ENCODE measurements around the gene EYA2.

EYA2 gene

GRCh38 chr20:46978951-46979491, 84.4 kb downstream of the EYA2 start:
- DNase-seq (ENCODE audit: low read depth in 2 of 2), result no peak

DNA sequence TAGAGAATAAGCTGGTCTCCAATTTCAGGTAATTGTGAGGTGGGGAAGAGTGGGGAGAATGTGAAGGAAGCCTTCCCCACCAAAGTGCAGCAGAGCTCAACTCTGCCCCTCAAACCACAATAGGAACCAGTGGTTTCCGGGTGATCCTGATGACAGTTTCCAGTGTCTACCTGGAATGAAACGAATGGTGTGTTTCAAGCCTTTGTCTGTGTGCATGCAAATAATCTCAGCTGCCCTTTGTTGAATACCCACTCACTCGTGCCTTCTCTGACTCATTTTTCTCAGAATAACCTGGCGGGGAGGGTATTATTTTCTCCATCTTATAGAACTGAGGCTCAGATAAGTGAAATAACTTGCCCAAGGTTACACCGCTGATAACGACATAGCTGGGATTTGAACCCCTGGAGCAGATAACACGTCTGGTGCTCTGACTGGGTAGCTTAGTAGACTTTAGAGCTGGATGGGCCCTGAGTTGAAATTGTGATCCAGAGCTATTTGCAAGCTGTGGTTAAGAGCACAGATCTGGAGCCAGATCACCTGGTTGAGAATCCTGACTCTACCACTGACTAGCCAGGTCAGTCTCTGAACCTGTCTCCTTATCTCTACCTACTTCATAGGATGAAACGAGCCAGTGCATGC, 85.1 kb downstream of the EYA2 start:
- no peak for DNase-seq (ENCODE audit: low read depth in 2 of 2)

DNA sequence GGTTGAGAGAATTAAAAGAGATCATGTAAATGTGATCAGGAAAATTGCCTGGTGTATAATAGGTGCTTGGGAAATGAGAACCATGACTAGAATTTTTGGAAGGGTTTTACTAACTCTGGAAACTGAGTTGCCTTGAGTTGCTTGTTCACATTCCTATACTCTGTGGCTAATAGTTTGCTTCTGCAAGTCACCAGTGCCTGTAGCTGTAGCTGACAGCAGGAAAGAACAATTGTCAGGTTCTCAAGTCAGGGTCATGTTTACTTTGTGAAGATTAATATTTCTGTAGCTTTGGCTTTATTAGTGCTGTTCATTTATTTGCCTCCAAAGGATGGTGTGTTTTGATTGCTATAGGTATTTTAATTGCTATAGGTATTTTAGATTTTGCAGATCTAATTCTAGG, 86.5 kb downstream of the EYA2 start:
- DNase-seq (ENCODE audit: low read depth in 2 of 2), result no peak

DNA sequence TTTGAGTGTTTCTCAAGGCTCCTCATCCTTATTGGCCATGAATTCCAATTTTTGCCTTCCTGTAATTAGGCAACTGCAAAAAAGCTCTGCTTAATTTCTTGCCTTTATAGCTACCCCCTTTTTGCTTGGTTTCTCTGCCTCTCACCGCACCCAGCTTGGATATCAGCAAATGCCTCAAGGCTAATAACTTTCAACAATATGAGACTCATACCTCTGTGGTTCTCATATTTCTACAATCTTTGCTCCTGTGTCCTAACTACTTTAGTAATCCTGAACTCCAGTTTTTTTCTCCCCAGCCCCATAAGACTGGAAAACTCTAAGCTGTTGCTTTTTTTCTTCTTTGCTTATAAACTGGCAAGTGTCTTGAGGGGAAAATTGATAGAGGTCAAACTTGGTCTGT, 88.8 kb downstream of the EYA2 start:
- no peak for DNase-seq (ENCODE audit: low read depth in 2 of 2)

DNA sequence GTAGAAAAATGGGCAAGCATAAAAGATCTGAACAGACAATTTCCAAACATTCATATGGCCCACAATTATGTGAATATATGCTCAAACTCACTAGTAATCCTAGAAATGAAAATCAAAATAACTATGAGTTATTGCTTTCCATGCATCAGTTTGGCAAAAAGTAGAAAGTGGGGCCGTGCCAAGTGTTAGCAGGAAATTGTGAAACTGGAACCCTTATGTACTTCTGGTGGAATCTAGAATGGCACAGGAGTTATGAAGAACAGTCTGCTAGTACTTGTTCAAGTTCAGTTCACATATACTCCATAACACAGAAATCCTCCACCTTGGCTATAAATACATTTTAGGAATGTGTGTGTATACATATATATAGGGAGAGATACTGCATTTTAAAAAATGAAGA, 89.8 kb downstream of the EYA2 start:
- no peak for DNase-seq (ENCODE audit: low read depth in 2 of 2)

DNA sequence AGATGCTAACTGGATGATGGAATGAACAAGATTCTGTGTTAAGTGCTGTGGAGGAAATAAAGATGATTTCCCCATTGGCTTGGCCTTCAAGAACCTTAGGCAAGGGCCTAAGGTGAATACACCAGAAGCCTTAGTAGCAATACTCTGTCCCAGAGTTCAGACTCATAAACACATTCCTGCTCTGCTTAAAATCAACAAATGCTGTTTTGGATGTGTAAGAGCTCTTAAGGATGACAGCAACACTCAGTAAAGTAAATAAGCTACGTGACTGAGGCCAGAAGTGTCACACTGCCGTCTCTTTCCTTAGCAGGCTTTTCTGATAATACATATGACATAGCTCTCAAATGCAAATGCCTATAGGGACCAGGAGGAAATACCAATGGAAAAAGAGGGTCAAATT, 90.6 kb downstream of the EYA2 start:
- no peak for DNase-seq (ENCODE audit: low read depth in 2 of 2)

DNA sequence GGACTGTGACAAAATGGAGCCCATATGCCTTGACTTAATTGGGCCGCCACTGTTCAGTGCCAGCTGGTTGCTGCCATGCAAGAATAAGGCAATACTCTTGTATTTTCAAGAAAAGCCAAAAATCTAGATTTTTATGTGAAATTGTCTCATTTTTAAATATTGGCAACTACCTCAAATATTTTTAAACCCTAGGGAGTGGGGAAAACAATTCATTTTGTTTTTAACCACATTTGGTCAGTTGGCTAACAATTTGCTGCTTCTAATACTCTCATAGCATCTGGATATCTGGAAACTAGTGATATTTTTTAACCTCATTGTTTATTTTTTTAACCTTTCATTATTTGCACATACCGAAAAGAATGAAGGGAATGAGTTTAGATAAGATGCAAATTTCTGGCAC, 91.0 kb downstream of the EYA2 start:
- DNase-seq (ENCODE audit: low read depth in 2 of 2), result no peak

DNA sequence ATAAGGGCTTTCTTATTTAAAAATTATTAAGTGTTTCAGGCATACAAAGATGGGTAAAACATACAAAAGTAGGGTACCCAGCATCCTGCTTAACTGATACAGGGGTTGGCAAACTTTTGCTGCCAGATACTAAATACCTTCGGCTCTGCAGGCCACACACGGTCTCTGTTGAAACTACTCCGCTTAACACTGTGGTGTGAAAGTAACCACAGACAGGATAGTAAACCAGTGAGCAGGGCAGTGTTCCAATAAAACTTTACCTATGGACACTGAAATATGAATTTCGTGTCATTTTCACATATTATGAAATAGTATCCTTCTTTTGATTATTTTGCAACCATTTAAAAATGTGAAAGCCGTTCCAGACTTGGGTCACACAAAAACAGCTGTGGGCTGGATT, 92.4 kb downstream of the EYA2 start:
- no peak for DNase-seq (ENCODE audit: low read depth in 2 of 2)

- DNase-seq (ENCODE audit: low read depth in 2 of 2), result no peak
Observed at GRCh38 chr20:46990017-46990595, 95.5 kb downstream of the EYA2 start.

GRCh38 chr20:46990596-46991104, 96.0 kb downstream of the EYA2 start:
- no peak for DNase-seq (ENCODE audit: low read depth in 2 of 2)

DNA sequence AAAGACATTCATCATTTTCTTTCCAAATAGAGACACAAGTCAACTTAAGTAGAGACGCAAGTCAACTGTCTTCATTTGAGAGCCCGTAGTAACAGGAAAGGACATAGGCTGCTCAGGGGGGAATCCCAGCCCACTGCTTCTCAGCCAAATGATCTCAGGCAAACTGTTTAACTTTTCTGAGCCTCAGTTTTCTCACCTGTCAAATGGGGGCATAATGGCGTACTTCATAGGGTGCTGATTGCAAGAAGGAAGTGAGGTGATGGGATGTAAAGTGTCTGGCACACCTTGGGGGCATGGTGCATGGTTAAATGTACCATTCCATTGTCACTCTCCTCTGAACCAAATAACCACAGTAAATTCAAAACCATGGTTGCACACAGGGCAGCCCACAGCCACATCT, 96.5 kb downstream of the EYA2 start:
- no peak for DNase-seq (ENCODE audit: low read depth in 2 of 2)

GRCh38 chr20:46991880-46992639, 97.4 kb downstream of the EYA2 start:
- DNase-seq (ENCODE audit: low read depth in 2 of 2), result no peak

GRCh38 chr20:46992640-46993035, 98.0 kb downstream of the EYA2 start:
- DNase-seq (ENCODE audit: low read depth in 2 of 2), result no peak

- DNase-seq (ENCODE audit: low read depth in 2 of 2), result no peak
Observed at GRCh38 chr20:46993465-46994095, 98.9 kb downstream of the EYA2 start.

GRCh38 chr20:46994341-46994740, 99.7 kb downstream of the EYA2 start:
- peak; percentile 1 to 23 for DNase-seq (ENCODE audit: low read depth in 2 of 2)

GRCh38 chr20:46995561-46996142, 101.0 kb downstream of the EYA2 start:
- DNase-seq (ENCODE audit: low read depth in 2 of 2), result no peak

DNA sequence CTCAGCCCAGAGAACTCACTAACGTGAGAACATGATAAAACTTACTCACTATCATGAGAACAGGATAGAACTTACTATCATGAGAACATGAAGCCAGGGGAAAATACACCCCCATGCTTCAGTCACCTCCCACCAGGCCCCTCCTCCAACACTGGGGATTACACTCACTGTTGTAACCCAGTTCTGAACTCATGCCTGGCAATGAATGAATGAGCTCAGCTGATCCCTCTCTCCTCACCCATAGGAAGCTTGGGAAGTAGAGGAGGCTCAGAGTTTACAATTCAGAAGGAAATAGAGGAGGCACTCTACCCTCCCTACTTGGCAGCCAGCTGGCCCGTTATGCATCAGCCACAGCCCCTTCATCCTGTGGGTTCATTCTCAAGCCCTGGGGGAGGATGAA, 102.5 kb downstream of the EYA2 start:
- DNase-seq (ENCODE audit: low read depth in 2 of 2), result no peak

DNA sequence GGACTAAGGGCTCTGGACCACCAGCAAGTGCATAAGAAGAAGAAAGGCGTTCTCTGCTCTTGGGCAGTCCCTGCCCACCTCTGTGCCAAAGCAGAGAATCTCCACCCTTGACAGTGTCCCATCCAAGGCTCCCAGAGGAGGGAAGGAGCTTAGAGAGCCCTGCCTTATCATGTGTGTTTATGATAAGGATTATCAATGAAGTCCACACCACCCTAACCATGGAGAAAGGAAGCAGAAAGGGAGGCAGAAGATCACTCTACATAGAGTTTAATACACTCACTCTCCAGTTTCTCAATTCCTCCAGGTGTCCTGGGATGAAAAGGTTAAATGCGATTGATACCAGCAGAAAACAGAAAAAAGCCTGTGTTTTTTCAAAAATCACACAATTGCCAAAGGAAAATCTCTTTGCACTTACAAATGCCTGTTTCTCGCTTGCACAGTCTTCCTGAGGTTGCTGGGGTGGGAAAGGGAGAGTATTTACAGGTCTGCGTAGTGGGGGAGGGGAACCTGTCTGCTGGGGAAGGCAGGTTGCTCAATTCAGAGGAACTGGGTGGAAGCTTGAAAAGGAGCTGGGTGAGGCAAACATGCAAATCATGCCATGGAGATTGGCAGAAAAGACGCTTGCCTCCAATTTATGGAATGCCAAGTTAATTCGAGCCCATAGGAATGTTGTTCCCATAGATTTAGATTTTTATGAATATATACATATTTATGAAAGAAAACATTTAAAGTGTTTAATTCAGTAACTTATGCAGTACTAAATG, 104.0 kb downstream of the EYA2 start:
- no peak for DNase-seq (ENCODE audit: low read depth in 2 of 2)

DNA sequence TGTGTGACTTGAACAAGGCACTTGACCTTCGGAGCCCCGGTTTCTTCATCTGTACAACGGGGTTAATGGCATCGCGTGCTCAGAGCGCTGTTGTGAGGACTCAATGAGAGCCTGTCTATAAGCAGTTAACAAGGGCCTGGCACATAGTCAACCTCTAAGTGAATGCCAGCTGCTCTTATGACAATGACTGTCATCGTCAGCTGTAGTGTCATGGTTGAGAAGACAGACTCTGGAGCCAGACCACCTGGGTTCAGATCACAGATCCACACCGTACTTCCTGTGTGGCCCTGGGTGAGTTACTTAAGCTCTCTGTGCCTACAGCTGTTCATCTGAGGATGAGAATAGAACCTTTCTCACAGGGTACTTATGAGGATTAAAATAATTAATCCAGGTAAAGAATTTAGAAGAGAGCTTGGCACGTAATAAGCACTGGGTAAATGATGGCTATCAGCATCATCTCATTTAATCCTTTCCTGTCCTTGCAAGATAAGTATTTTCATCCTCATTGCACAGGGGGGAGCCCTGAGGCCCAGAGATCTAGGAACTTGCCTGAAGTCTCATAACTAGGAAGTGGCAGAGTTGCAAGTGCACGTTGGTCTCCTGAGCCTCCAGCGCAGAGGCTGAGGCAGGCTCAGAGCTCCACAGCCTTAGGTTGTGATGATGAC, 105.3 kb downstream of the EYA2 start:
- DNase-seq (ENCODE audit: low read depth in 2 of 2), result no peak

- DNase-seq (ENCODE audit: low read depth in 2 of 2), result no peak
Observed at GRCh38 chr20:47003223-47003622, 108.6 kb downstream of the EYA2 start.

GRCh38 chr20:47004179-47004578, 109.5 kb downstream of the EYA2 start:
- DNase-seq (ENCODE audit: low read depth in 2 of 2), result no peak

All from stimulated activated CD4-positive, alpha-beta T cell treated with anti-CD3 and anti-CD28 coated beads, Interleukin-1b, Interleukin-23, amount 100 ng/mL, for 4 hours (primary cell).